Stimulated activated effector memory CD8-positive, alpha-beta T cell treated with anti-CD3 and anti-CD28 coated beads, Interleukin-12 subunit alpha, Interleukin-12 subunit beta, amount 100 ng/mL, for 72 hours (primary cell): ENCODE measurements around the gene ZCCHC3.
"Not testable (repeated sequence)": the region's sequence is repeated elsewhere in the genome, so short reads cannot be mapped to it uniquely, and the experiment has no call there.

Experiments used
- ATAC-seq: fragments of 150-1000 bp; cut with Tn5 transposase; 2 replicates; pipeline ENCODE4 v1.10.0; 2021
- DNase-seq, 2 donors: peaks; one replicate each; pipeline ENCODE4 v3.0.0; 2021 to 2022; ENCODE audit warnings: low spot score in 2 of 2
- H3K27ac Mint-ChIP-seq: one replicate; pipeline ENCODE4 v1.8.0; 2022; ENCODE audit warnings: mild to moderate bottlenecking, mixed read lengths
- H3K36me3 Mint-ChIP-seq: one replicate; pipeline ENCODE4 v1.8.0; 2022; ENCODE audit warnings: mild to moderate bottlenecking, mixed read lengths
- H3K4me1 Mint-ChIP-seq: one replicate; pipeline ENCODE4 v1.8.0; 2022; ENCODE audit warnings: mixed read lengths
- H3K4me3 Mint-ChIP-seq: one replicate; pipeline ENCODE4 v1.8.0; 2022; ENCODE audit warnings: mild to moderate bottlenecking, mixed read lengths
- H3K9me3 Mint-ChIP-seq: one replicate; pipeline ENCODE4 v1.8.0; 2022; ENCODE audit warnings: mixed read lengths

ZCCHC3 gene

GRCh38 chr20:324177-325044, 27.0 kb downstream of the ZCCHC3 start:
- peak; percentile 76 for ATAC-seq
- H3K4me1 Mint-ChIP-seq, result peaks cover 20% of the 10 kb centered on the region

DNA sequence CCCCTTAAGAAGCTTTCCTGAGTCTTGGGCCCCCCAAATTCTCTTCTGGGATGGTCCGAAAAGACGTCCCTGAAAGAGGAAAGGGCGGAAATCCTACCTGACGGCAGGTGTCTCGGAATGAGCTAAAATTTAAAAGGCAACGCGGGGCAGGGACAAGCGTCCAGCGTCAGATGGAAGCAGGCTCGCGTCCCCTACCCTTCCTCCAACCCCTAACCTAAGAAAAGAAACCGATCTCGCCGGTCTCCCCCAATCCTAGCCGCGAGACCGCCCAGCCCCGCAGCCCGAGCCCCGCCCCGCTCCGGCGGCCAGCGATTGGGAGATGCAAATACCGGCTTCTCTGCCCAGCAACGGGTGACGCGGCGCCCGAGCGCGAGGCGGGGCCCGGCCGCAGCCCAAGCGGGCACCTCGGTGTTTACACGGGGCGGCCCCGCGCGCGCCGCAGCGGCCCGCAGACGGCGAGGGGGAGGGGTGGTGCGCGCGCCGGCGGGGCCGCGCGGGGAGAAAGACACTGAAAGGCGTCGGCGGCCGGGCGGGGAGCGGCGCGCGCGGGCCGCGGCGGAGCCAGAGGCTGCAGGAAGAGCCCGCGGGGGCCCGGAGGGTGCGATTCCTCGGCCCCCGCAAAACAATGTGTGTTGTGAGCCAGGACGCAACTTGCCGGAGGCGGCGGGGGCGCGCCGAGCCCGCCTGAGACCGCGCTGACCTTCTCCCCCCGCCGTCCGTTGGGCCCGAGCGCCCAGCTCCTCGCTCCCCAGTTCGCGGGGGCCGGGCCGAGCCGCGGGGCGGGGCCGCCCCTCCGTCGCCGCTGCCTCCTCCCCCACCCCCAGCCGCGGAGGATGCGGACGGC, 27.9 kb downstream of the ZCCHC3 start, which contains the start of gene SOX12:
SOX12 (plus strand) TSS at position 508 of the 844 bp plus-strand sequence. CDS start 373 bp downstream, outside the sequence.
- no peaks in the 10 kb centered on the region for H3K9me3 Mint-ChIP-seq
- H3K4me3 Mint-ChIP-seq, result peak within 1 kb of the TSS; percentile 78
- peak; percentile 98 for DNase-seq
- peaks cover 20% of the 10 kb centered on the region for H3K36me3 Mint-ChIP-seq
- H3K27ac Mint-ChIP-seq, result peak within 1 kb of the TSS; percentile 23
- peak; percentile 88 for ATAC-seq
- H3K4me1 Mint-ChIP-seq, result peaks cover 22% of the 10 kb centered on the region

More at GRCh38 chr20:324177-325044, 27.0 kb downstream of the ZCCHC3 start:
- H3K4me3 Mint-ChIP-seq, result peak overlapping the region; percentile 78
- peak overlapping the region; percentile 23 for H3K27ac Mint-ChIP-seq
- H3K9me3 Mint-ChIP-seq, result no peaks in the 10 kb centered on the region
- DNase-seq, result peak; percentile 88 to 95
- peaks cover 20% of the 10 kb centered on the region for H3K36me3 Mint-ChIP-seq

DNA sequence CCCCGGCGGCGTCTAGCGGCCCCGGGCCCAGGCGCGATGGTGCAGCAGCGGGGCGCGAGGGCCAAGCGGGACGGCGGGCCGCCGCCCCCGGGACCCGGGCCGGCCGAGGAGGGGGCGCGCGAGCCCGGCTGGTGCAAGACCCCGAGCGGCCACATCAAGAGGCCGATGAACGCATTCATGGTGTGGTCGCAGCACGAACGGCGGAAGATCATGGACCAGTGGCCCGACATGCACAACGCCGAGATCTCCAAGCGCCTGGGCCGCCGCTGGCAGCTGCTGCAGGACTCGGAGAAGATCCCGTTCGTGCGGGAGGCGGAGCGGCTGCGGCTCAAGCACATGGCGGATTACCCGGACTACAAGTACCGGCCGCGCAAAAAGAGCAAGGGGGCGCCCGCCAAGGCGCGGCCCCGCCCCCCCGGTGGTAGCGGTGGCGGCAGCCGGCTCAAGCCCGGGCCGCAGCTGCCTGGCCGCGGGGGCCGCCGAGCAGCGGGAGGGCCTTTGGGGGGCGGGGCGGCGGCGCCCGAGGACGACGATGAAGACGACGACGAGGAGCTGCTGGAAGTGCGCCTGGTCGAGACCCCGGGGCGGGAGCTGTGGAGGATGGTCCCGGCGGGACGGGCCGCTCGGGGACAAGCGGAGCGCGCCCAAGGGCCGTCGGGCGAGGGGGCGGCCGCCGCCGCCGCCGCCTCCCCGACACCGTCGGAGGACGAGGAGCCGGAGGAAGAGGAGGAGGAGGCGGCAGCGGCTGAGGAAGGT, 28.7 kb downstream of the ZCCHC3 start:
- Mint-ChIP-seq H3K4me1 (peaks cover 29% of the 10 kb centered on the region), H3K27ac (no peak overlapping the region), H3K9me3 (no peaks in the 10 kb centered on the region), H3K4me3 (peak overlapping the region; percentile 78), H3K36me3 (peaks cover 20% of the 10 kb centered on the region)
- peak; percentile 34 to 81 for DNase-seq
- ATAC-seq, result no peak

DNA sequence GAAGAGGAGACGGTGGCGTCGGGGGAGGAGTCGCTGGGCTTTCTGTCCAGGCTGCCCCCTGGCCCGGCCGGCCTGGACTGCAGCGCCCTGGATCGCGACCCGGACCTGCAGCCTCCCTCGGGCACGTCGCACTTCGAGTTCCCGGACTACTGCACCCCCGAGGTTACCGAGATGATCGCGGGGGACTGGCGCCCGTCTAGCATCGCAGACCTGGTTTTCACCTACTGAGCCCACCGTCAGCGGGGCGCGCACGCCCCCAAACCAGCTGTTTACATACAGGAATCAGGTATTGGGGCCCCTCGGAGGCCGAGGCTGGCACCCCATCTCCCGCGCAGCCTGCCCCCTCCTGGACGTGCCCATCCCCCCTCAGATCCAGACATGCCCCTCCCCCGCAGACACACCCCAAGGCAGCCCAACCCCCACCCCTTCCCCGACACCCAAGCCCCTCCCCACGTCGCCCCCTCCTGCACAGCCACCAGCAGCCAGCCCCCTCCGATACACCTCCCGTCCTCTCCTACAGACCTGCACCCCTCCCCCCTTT, 29.3 kb downstream of the ZCCHC3 start:
- Mint-ChIP-seq H3K9me3 (no peaks in the 10 kb centered on the region), H3K36me3 (peaks cover 20% of the 10 kb centered on the region), H3K4me3 (peak overlapping the region; percentile 78), H3K27ac (no peak overlapping the region), H3K4me1 (peaks cover 29% of the 10 kb centered on the region)
- ATAC-seq (no peak), DNase-seq (peak; percentile 14 to 68)

- no peaks in the 10 kb centered on the region for H3K9me3 Mint-ChIP-seq
- H3K27ac Mint-ChIP-seq, result no peak overlapping the region
- peaks cover 20% of the 10 kb centered on the region for H3K36me3 Mint-ChIP-seq
- peak overlapping the region; percentile 78 for H3K4me3 Mint-ChIP-seq
- H3K4me1 Mint-ChIP-seq, result peaks cover 29% of the 10 kb centered on the region
- DNase-seq, result peak; percentile 55 to 83
- peak; percentile 0 for ATAC-seq
Observed at GRCh38 chr20:327186-328026, 30.0 kb downstream of the ZCCHC3 start.

DNA sequence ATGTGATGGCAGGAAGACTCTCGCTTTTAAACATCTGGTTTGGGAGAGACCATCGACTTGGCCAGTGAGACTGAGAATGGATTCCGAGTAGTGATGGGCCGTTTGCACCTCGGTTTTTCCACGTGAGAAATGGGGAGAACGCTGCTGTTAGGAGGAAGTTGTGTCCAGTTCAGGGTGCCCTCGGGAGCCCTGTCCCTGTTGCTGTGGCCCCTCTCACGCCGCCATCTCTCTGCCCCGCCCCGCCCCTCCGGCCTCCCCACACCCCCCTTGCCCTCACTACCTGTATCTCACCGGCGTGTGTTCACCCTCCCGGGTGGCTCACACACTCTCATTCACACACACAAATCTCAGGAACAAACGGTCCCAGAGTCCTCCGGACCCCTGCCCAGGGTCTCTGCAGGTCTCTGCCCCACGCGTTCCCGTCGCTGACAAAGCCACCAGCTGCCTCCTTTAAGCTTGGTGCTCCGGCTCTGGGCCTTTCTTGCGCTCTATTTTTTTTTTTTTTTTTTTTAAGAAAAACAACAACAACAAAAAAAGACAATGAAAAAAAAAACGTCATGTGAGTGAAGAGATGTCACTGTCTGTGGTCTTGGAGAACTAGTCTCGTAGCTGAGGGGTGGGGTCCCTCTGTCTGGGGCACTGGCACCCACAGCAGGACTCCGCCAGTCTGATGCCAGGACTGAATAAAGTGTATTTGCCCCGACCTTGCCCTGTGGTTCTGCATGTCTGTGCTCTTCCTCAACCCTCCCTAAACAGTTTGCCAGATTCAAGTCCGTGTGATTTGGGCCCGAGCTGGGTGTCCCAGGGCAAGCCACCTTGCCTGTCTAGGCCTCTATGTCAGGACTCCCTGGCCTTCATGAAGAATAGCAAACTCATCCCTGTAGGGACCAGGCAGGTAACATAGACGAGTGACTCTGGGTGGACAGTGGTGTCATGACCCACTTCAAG, 30.9 kb downstream of the ZCCHC3 start:
- DNase-seq, result no peak
- no peaks in the 10 kb centered on the region for H3K9me3 Mint-ChIP-seq
- peak overlapping the region; percentile 78 for H3K4me3 Mint-ChIP-seq
- H3K27ac Mint-ChIP-seq, result peak overlapping the region; percentile 16
- peaks cover 29% of the 10 kb centered on the region for H3K4me1 Mint-ChIP-seq
- no peak for ATAC-seq
- H3K36me3 Mint-ChIP-seq, result peaks cover 20% of the 10 kb centered on the region

- H3K36me3 Mint-ChIP-seq, result peaks cover 19% of the 10 kb centered on the region
- peak overlapping the region; percentile 78 for H3K4me3 Mint-ChIP-seq
- peaks cover 26% of the 10 kb centered on the region for H3K4me1 Mint-ChIP-seq
- H3K9me3 Mint-ChIP-seq, result no peaks in the 10 kb centered on the region
- peak in 1 of 2 donors; percentile 53 for DNase-seq
- no peak for ATAC-seq
- peak overlapping the region; percentile 16 for H3K27ac Mint-ChIP-seq
Observed at GRCh38 chr20:328975-329695, 31.8 kb downstream of the ZCCHC3 start.

DNA sequence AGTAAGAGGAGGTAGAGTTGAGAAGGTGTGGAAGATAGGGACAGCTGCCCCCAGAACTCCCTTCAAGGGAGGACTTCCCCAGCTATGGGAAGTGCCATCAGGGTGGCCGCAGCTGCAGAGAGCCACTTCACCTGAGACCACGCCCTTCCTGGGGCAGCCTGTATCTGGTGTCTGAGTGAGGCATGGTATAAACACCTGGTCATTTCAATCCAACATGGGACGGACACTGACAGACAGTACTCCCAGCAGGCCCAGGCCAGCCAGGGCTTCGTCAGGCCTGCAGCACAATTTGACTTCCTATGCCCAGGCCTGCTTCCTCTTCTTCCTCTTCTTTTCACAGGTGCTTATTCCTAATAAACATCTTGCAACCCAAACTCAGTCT, 32.5 kb downstream of the ZCCHC3 start:
- H3K27ac Mint-ChIP-seq, result no peak overlapping the region
- H3K9me3 Mint-ChIP-seq, result no peaks in the 10 kb centered on the region
- DNase-seq (no peak), ATAC-seq (no peak)
- H3K4me1 Mint-ChIP-seq, result peaks cover 22% of the 10 kb centered on the region
- H3K36me3 Mint-ChIP-seq, result peaks cover 12% of the 10 kb centered on the region
- no peak overlapping the region for H3K4me3 Mint-ChIP-seq

- Mint-ChIP-seq H3K36me3 (peaks cover 8% of the 10 kb centered on the region), H3K4me1 (peaks cover 22% of the 10 kb centered on the region), H3K4me3 (no peak overlapping the region), H3K27ac (no peak overlapping the region), H3K9me3 (no peaks in the 10 kb centered on the region)
- DNase-seq (peak; percentile 42 to 72), ATAC-seq (peak; percentile 69)
Observed at GRCh38 chr20:330233-331149, 33.1 kb downstream of the ZCCHC3 start.

DNA sequence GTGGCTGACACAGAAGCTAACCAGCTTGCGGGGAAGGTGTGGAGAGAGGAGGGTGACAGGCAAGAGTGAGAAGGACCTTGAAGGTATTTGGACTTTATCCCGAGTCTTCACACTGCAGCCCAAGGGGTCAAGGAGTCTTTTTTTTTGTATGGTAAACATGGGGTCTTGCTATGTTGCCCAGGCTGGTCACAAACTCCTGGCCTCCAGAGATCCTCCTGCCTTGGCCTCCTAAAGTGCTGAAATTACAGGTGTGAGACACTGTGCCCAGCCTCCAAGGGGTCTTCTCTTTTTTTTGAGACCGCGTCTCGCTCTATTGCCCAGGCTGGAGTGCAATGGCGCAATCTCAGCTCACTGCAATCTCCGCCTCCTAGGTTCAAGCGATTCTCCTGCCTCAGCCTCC, 37.2 kb downstream of the ZCCHC3 start:
- H3K36me3 Mint-ChIP-seq, result no peaks in the 10 kb centered on the region
- DNase-seq (no peak), ATAC-seq (no peak)
- H3K27ac Mint-ChIP-seq, result no peak overlapping the region
- H3K4me1 Mint-ChIP-seq, result peaks cover 9% of the 10 kb centered on the region
- no peak overlapping the region for H3K4me3 Mint-ChIP-seq
- H3K9me3 Mint-ChIP-seq, result no peaks in the 10 kb centered on the region

DNA sequence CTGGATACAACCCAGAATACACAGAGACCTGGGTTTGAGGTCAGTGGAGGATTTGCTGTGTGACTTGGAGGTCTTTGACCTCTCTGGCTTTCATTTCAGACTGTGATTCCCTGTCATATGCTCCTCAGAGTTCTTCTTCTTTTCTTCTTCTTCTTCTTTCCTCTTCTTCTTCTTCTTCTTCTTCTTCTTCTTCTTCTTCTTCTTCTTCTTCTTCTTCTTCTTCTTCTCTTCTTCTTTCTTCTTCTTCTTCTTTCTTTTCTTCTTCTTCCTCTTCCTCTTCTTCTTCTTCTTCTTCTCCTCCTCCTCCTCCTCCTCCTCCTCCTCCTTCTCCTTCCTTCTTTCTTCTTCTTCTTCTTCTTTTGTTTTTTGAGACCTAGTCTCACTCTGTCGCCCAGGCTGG, 38.7 kb downstream of the ZCCHC3 start:
- not testable (repeated sequence) for H3K4me3 Mint-ChIP-seq, H3K27ac Mint-ChIP-seq, H3K36me3 Mint-ChIP-seq, H3K4me1 Mint-ChIP-seq, H3K9me3 Mint-ChIP-seq, DNase-seq, ATAC-seq

DNA sequence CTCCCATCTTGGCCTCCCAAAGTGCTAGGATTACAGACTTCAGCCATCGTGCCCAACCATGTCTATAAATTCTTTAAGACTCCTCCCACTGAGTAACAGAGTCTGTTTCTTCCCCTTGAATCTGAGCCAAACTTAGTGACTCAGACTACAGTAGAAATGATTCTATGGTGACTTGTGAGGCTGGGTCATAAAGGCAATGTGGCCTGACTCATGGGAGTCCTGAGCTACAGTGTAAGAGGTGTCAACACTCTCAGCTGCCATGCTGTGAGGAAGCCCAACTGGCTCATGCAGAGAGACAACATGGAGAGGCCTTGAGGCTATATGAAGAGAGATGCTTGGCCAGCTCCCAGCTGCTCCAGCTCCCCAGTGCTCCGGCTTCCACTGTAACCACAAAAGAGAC, 44.3 kb downstream of the ZCCHC3 start:
- Mint-ChIP-seq H3K36me3 (peaks cover 5% of the 10 kb centered on the region), H3K9me3 (peaks cover 3% of the 10 kb centered on the region), H3K4me1 (peaks cover 13% of the 10 kb centered on the region), H3K4me3 (no peak overlapping the region), H3K27ac (peak overlapping the region; percentile 21)
- ATAC-seq (peak; percentile 97), DNase-seq (no peak)
